GM19193 (cell line): ENCODE data around the gene GTF2A1L.

ENCODE experiments used
- POLR2A ChIP-seq: IDR thresholded peaks from 4 replicates; pipeline ENCODE4 v1.6.1; 2011; ENCODE audit not compliant: insufficient read depth, insufficient read length; ENCODE audit errors: extremely low read depth

The GTF2A1L gene

GRCh38 chr2:48617618-48618017, at the start of gene GTF2A1L:
Gene GTF2A1L (plus strand): TSS chr2:48617856. CDS start chr2:48617875, 19 bp downstream.
- TF ChIP-seq POLR2A = no peak

GRCh38 chr2:48568547-48568946, 49.1 kb upstream of the GTF2A1L start:
- TF ChIP-seq POLR2A = no peak

- no peak for TF ChIP-seq POLR2A
These were observed 48.2 kb upstream of the GTF2A1L start for GRCh38 chr2:48569433-48569832.

GRCh38 chr2:48572816-48573215, 44.8 kb upstream of the GTF2A1L start:
- no peak for TF ChIP-seq POLR2A

- no peak for TF ChIP-seq POLR2A
These were observed 43.0 kb upstream of the GTF2A1L start for GRCh38 chr2:48574353-48575287.

GRCh38 chr2:48578313-48578712, 39.3 kb upstream of the GTF2A1L start:
- no peak for TF ChIP-seq POLR2A

- TF ChIP-seq POLR2A = no peak
These were observed 33.7 kb upstream of the GTF2A1L start for GRCh38 chr2:48583961-48584360.

GRCh38 chr2:48584551-48584950, 33.1 kb upstream of the GTF2A1L start:
- TF ChIP-seq POLR2A = no peak

- TF ChIP-seq POLR2A = no peak
These were observed 31.2 kb upstream of the GTF2A1L start for GRCh38 chr2:48586433-48586832.

- TF ChIP-seq POLR2A = no peak
These were observed 30.1 kb upstream of the GTF2A1L start for GRCh38 chr2:48587560-48587959.

- TF ChIP-seq POLR2A = no peak
These were observed 29.7 kb upstream of the GTF2A1L start for GRCh38 chr2:48587961-48588360.

GRCh38 chr2:48588745-48589144, 28.9 kb upstream of the GTF2A1L start:
- TF ChIP-seq POLR2A = no peak

- no peak for TF ChIP-seq POLR2A
These were observed 28.4 kb upstream of the GTF2A1L start for GRCh38 chr2:48589170-48589767.

- no peak for TF ChIP-seq POLR2A
These were observed 27.6 kb upstream of the GTF2A1L start for GRCh38 chr2:48590017-48590416.

GRCh38 chr2:48592067-48592466, 25.6 kb upstream of the GTF2A1L start:
- no peak for TF ChIP-seq POLR2A

GRCh38 chr2:48597492-48597891, 20.2 kb upstream of the GTF2A1L start:
- TF ChIP-seq POLR2A = no peak
